ENCODE data around the gene SLC16A12.

SLC16A12 gene

GRCh38 chr10:89556600-89556999 lies 21.2 kb upstream of the SLC16A12 start:
- no peaks in the 10 kb centered on the region for H3K36me3 ChIP-seq (ENCODE audit: control insufficient read depth in 4 of 4, insufficient read depth in 4 of 4, low read length in 3 of 4)
- H3K27me3 ChIP-seq (replicated peaks in 2 of 5; ENCODE audit: control insufficient read depth in 4 of 5, insufficient read depth in 5 of 5, low read length in 4 of 5): no peaks in the 10 kb centered on the region
- H3K9me3 ChIP-seq (ENCODE audit: control extremely low read depth in 1 of 5, control insufficient read depth in 4 of 5, insufficient read depth in 2 of 5, low read depth in 1 of 5, low read length in 4 of 5): no peaks in the 10 kb centered on the region
- no peak overlapping the region for H3K27ac ChIP-seq (ENCODE audit: insufficient read depth in 1 of 2, low read depth in 1 of 2, low read length in 2 of 2, poor library complexity in 1 of 2, severe bottlenecking in 2 of 2)
- WGBS (ENCODE audit: insufficient coverage): 100% methylated on average over 1 of the region's 1 CpG
- ChIA-PET POLR2A (no interaction called here), CTCF (interaction anchor here (0.6 to 1.4 kb wide), 6 partner anchors 8 to 294 kb away, joined by 3 to 4 read pairs (median 3); no protein-coding TSS in a partner anchor)
- DNase-seq: no peak
- H3K4me1 ChIP-seq (ENCODE audit: control extremely low read depth in 1 of 4, control insufficient read depth in 4 of 4, insufficient read depth in 4 of 4, low read length in 3 of 4): no peaks in the 10 kb centered on the region
- H3K4me3 ChIP-seq (ENCODE audit: control insufficient read depth in 1 of 7, extremely low read depth in 1 of 7, insufficient read depth in 4 of 7, low read depth in 2 of 7, low read length in 6 of 7): no peak overlapping the region

GRCh38 chr10:89555688-89556445 lies 20.5 kb upstream of the SLC16A12 start:
- Histone ChIP-seq H3K4me3 (ENCODE audit: control insufficient read depth in 1 of 7, extremely low read depth in 1 of 7, insufficient read depth in 4 of 7, low read depth in 2 of 7, low read length in 6 of 7) (no peak overlapping the region), H3K9me3 (ENCODE audit: control extremely low read depth in 1 of 5, control insufficient read depth in 4 of 5, insufficient read depth in 2 of 5, low read depth in 1 of 5, low read length in 4 of 5) (no peaks in the 10 kb centered on the region), H3K27ac (ENCODE audit: insufficient read depth in 1 of 2, low read depth in 1 of 2, low read length in 2 of 2, poor library complexity in 1 of 2, severe bottlenecking in 2 of 2) (no peak overlapping the region), H3K4me1 (ENCODE audit: control extremely low read depth in 1 of 4, control insufficient read depth in 4 of 4, insufficient read depth in 4 of 4, low read length in 3 of 4) (no peaks in the 10 kb centered on the region), H3K36me3 (ENCODE audit: control insufficient read depth in 4 of 4, insufficient read depth in 4 of 4, low read length in 3 of 4) (no peaks in the 10 kb centered on the region), H3K27me3 (replicated peaks in 2 of 5; ENCODE audit: control insufficient read depth in 4 of 5, insufficient read depth in 5 of 5, low read length in 4 of 5) (no peaks in the 10 kb centered on the region)
- 90% methylated on average over 5 of the region's 7 CpGs for WGBS (ENCODE audit: insufficient coverage)
- DNase-seq: no peak
- ChIA-PET POLR2A (interaction anchor here (0.5 kb wide), 1 partner anchor 8 kb away, joined by 3 read pairs; no protein-coding TSS in a partner anchor), CTCF (interaction anchor here (1.2 to 1.4 kb wide), 3 partner anchors 9 to 13 kb away, joined by 3 to 4 read pairs (median 3); no protein-coding TSS in a partner anchor)

DNA sequence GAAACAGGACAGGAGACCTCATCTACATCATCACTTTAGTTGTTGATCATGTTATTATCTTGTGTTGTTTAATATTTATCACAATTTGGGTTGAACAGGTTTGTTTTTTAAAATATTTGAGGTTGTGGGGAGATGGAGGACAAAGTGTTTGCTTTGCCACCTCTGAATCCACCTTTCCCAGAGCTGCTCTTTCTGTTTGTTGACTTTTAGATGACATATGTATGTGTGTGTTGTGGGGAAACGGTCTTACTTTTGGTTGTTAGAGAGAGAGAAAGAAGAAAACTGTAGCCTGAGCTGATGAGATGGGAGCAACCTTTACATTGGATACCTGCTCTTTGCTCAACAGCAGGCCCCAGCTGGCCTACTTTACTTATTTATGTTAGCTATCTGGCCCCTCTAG lies 19.0 kb upstream of the SLC16A12 start:
- DNase-seq: no peak
- Histone ChIP-seq H3K4me1 (ENCODE audit: control extremely low read depth in 1 of 4, control insufficient read depth in 4 of 4, insufficient read depth in 4 of 4, low read length in 3 of 4) (no peaks in the 10 kb centered on the region), H3K36me3 (ENCODE audit: control insufficient read depth in 4 of 4, insufficient read depth in 4 of 4, low read length in 3 of 4) (no peaks in the 10 kb centered on the region), H3K4me3 (ENCODE audit: control insufficient read depth in 1 of 7, extremely low read depth in 1 of 7, insufficient read depth in 4 of 7, low read depth in 2 of 7, low read length in 6 of 7) (no peak overlapping the region), H3K9me3 (ENCODE audit: control extremely low read depth in 1 of 5, control insufficient read depth in 4 of 5, insufficient read depth in 2 of 5, low read depth in 1 of 5, low read length in 4 of 5) (no peaks in the 10 kb centered on the region), H3K27me3 (replicated peaks in 2 of 5; ENCODE audit: control insufficient read depth in 4 of 5, insufficient read depth in 5 of 5, low read length in 4 of 5) (no peaks in the 10 kb centered on the region), H3K27ac (ENCODE audit: insufficient read depth in 1 of 2, low read depth in 1 of 2, low read length in 2 of 2, poor library complexity in 1 of 2, severe bottlenecking in 2 of 2) (no peak overlapping the region)
- ChIA-PET CTCF (interaction anchor here (1.8 kb wide), 1 partner anchor 8 kb away, joined by 6 read pairs; no protein-coding TSS in a partner anchor), POLR2A (no interaction called here)
- WGBS (ENCODE audit: insufficient coverage): no CpG with 5 or more reads among the region's 1 CpG

- Histone ChIP-seq H3K9me3 (ENCODE audit: control extremely low read depth in 1 of 5, control insufficient read depth in 4 of 5, insufficient read depth in 2 of 5, low read depth in 1 of 5, low read length in 4 of 5) (no peaks in the 10 kb centered on the region), H3K4me1 (ENCODE audit: control extremely low read depth in 1 of 4, control insufficient read depth in 4 of 4, insufficient read depth in 4 of 4, low read length in 3 of 4) (no peaks in the 10 kb centered on the region), H3K27me3 (replicated peaks in 2 of 5; ENCODE audit: control insufficient read depth in 4 of 5, insufficient read depth in 5 of 5, low read length in 4 of 5) (no peaks in the 10 kb centered on the region), H3K4me3 (ENCODE audit: control insufficient read depth in 1 of 7, extremely low read depth in 1 of 7, insufficient read depth in 4 of 7, low read depth in 2 of 7, low read length in 6 of 7) (no peak overlapping the region), H3K36me3 (ENCODE audit: control insufficient read depth in 4 of 4, insufficient read depth in 4 of 4, low read length in 3 of 4) (no peaks in the 10 kb centered on the region), H3K27ac (ENCODE audit: insufficient read depth in 1 of 2, low read depth in 1 of 2, low read length in 2 of 2, poor library complexity in 1 of 2, severe bottlenecking in 2 of 2) (no peak overlapping the region)
- ChIA-PET POLR2A (no interaction called here), CTCF (interaction anchor here (1.8 kb wide), 1 partner anchor 10 kb away, joined by 6 read pairs; no protein-coding TSS in a partner anchor)
- peak in 1 of 3 donors; percentile 17 for DNase-seq
- 92% methylated on average over 1 of the region's 5 CpGs for WGBS (ENCODE audit: insufficient coverage)
These were observed 17.8 kb upstream of the SLC16A12 start for GRCh38 chr10:89553064-89553734.

- POLR2A ChIA-PET: no interaction called here
- no peaks in the 10 kb centered on the region for H3K27me3 ChIP-seq (replicated peaks in 2 of 5; ENCODE audit: control insufficient read depth in 4 of 5, insufficient read depth in 5 of 5, low read length in 4 of 5)
- no peaks in the 10 kb centered on the region for H3K36me3 ChIP-seq (ENCODE audit: control insufficient read depth in 4 of 4, insufficient read depth in 4 of 4, low read length in 3 of 4)
- no peak overlapping the region for H3K27ac ChIP-seq (ENCODE audit: insufficient read depth in 1 of 2, low read depth in 1 of 2, low read length in 2 of 2, poor library complexity in 1 of 2, severe bottlenecking in 2 of 2)
- no peak overlapping the region for H3K4me3 ChIP-seq (ENCODE audit: control insufficient read depth in 1 of 7, extremely low read depth in 1 of 7, insufficient read depth in 4 of 7, low read depth in 2 of 7, low read length in 6 of 7)
- DNase-seq: no peak
- H3K4me1 ChIP-seq (ENCODE audit: control extremely low read depth in 1 of 4, control insufficient read depth in 4 of 4, insufficient read depth in 4 of 4, low read length in 3 of 4): no peaks in the 10 kb centered on the region
- H3K9me3 ChIP-seq (ENCODE audit: control extremely low read depth in 1 of 5, control insufficient read depth in 4 of 5, insufficient read depth in 2 of 5, low read depth in 1 of 5, low read length in 4 of 5): no peaks in the 10 kb centered on the region
- no CpG with 5 or more reads among the region's 4 CpGs for WGBS (ENCODE audit: insufficient coverage)
- CTCF ChIA-PET: interaction anchor here (1.0 kb wide), 1 partner anchor 87 kb away, joined by 3 read pairs; no protein-coding TSS in a partner anchor
These were observed 16.8 kb upstream of the SLC16A12 start for GRCh38 chr10:89552213-89552612.

DNA sequence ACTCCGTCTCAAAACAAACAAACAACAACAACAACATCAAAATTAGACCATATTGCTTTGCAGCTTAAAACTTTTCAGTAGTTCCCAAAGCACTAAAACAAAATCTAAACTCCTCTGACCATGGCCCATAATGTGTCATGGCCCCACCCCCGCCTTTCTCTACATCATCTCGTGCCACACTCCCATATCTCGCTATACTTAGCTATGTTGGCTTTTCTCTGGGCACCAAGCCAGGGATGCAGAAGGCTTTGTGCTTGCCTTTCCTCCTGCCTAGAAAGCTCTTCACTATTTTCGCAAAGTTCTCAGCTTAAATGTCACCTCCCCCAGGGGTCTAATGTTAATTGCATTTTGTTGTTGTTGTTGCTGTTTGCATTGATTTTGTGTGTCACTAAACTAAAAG lies 15.1 kb upstream of the SLC16A12 start:
- Histone ChIP-seq H3K9me3 (ENCODE audit: control extremely low read depth in 1 of 5, control insufficient read depth in 4 of 5, insufficient read depth in 2 of 5, low read depth in 1 of 5, low read length in 4 of 5) (peaks cover 0 to 2% (median 0%) of the 10 kb centered on the region in 5 experiments), H3K27ac (ENCODE audit: insufficient read depth in 1 of 2, low read depth in 1 of 2, low read length in 2 of 2, poor library complexity in 1 of 2, severe bottlenecking in 2 of 2) (no peak overlapping the region), H3K4me3 (ENCODE audit: control insufficient read depth in 1 of 7, extremely low read depth in 1 of 7, insufficient read depth in 4 of 7, low read depth in 2 of 7, low read length in 6 of 7) (no peak overlapping the region), H3K4me1 (ENCODE audit: control extremely low read depth in 1 of 4, control insufficient read depth in 4 of 4, insufficient read depth in 4 of 4, low read length in 3 of 4) (no peaks in the 10 kb centered on the region), H3K36me3 (ENCODE audit: control insufficient read depth in 4 of 4, insufficient read depth in 4 of 4, low read length in 3 of 4) (no peaks in the 10 kb centered on the region), H3K27me3 (replicated peaks in 2 of 5; ENCODE audit: control insufficient read depth in 4 of 5, insufficient read depth in 5 of 5, low read length in 4 of 5) (no peaks in the 10 kb centered on the region)
- DNase-seq: no peak
- 89% methylated on average over 4 of the region's 5 CpGs for WGBS (ENCODE audit: insufficient coverage)
- ChIA-PET CTCF (interaction anchor here (0.9 kb wide), 1 partner anchor 9 kb away, joined by 3 read pairs; no protein-coding TSS in a partner anchor), POLR2A (no interaction called here)

DNA sequence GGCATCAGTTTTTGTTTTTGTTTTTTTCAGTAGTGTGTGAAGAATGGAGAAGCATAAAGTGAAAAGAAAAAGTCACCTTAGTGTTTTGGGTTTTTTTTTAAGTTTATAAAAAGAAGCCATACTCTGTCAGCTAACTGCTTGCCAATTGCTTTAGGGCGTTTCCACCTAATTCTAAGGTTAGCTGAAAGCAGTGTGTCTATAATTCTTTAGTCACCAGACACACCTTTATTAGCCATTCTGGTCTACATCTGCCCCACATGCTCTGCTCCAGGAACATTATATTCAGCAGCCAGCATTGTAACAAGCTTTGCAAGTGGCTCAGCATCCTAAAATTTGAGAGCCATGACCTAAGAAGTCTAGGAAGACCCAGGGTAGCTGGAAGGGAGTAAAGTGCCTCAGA lies 14.1 kb upstream of the SLC16A12 start:
- Histone ChIP-seq H3K27me3 (replicated peaks in 2 of 5; ENCODE audit: control insufficient read depth in 4 of 5, insufficient read depth in 5 of 5, low read length in 4 of 5) (no peaks in the 10 kb centered on the region), H3K4me1 (ENCODE audit: control extremely low read depth in 1 of 4, control insufficient read depth in 4 of 4, insufficient read depth in 4 of 4, low read length in 3 of 4) (no peaks in the 10 kb centered on the region), H3K9me3 (ENCODE audit: control extremely low read depth in 1 of 5, control insufficient read depth in 4 of 5, insufficient read depth in 2 of 5, low read depth in 1 of 5, low read length in 4 of 5) (peaks cover 0 to 2% (median 0%) of the 10 kb centered on the region in 5 experiments), H3K4me3 (ENCODE audit: control insufficient read depth in 1 of 7, extremely low read depth in 1 of 7, insufficient read depth in 4 of 7, low read depth in 2 of 7, low read length in 6 of 7) (no peak overlapping the region), H3K36me3 (ENCODE audit: control insufficient read depth in 4 of 4, insufficient read depth in 4 of 4, low read length in 3 of 4) (no peaks in the 10 kb centered on the region), H3K27ac (ENCODE audit: insufficient read depth in 1 of 2, low read depth in 1 of 2, low read length in 2 of 2, poor library complexity in 1 of 2, severe bottlenecking in 2 of 2) (no peak overlapping the region)
- POLR2A ChIA-PET: interaction anchor here (0.6 kb wide), 1 partner anchor 1697 kb away, joined by 3 read pairs; no protein-coding TSS in a partner anchor
- DNase-seq: no peak
- CTCF ChIA-PET: interaction anchor here (1.0 kb wide), 1 partner anchor 69 kb away, joined by 3 read pairs; no protein-coding TSS in a partner anchor
- 100% methylated on average over 1 of the region's 1 CpG for WGBS (ENCODE audit: insufficient coverage)
